IPS-18a (cell line): Measurements from ENCODE around the gene SLC9A1.

ENCODE experiments used
- H3K27ac ChIP-seq: one replicate; pipeline ENCODE4 v1.5.1; 2013; ENCODE audit warnings: low read length
- H3K27me3 ChIP-seq: one replicate; pipeline ENCODE4 v1.6.1; 2013; ENCODE audit warnings: mild to moderate bottlenecking, low read length; ENCODE audit not compliant: control insufficient read depth, insufficient read depth
- H3K36me3 ChIP-seq: one replicate; pipeline ENCODE4 v1.6.1; 2013; ENCODE audit warnings: low read depth, low read length; ENCODE audit not compliant: control insufficient read depth
- H3K4me1 ChIP-seq: one replicate; pipeline ENCODE4 v1.6.1; 2013; ENCODE audit warnings: low read depth, low read length; ENCODE audit not compliant: control insufficient read depth
- H3K4me3 ChIP-seq: one replicate; pipeline ENCODE4 v1.5.1; 2013; ENCODE audit warnings: low read length
- H3K9ac ChIP-seq: one replicate; pipeline ENCODE4 v1.6.1; 2013; ENCODE audit warnings: mild to moderate bottlenecking, low read length, moderate library complexity
- H3K9me3 ChIP-seq: one replicate; pipeline ENCODE4 v1.6.1; 2013; ENCODE audit warnings: low read depth, low read length; ENCODE audit not compliant: control insufficient read depth

The SLC9A1 gene

DNA sequence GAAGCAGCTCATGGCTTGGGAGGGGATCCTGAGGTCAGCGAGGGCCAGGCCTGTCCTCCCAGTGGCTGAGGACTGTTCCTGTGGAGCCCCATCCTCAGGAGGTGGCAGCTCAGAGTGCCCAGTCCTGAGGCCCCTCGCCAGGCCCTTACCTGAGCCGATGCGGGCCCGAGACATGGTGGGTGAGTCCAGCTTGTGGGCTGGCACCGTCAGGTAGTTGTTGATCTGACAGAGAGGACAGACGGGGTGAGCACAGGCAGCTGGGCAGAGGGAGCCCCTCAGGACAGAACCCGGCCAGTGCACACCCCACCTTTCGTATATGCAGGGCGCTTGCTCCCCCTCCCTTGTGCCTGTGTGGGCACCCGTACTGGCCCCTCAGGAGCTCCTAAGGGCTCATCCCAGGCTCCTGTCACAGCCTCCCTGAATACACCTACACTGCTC, 53.9 kb downstream of the SLC9A1 start:
- peaks cover 12% of the 10 kb centered on the region for H3K4me1 ChIP-seq
- H3K9ac ChIP-seq: no peak overlapping the region
- no peaks in the 10 kb centered on the region for H3K27me3 ChIP-seq
- H3K27ac ChIP-seq: no peak overlapping the region
- H3K36me3 ChIP-seq: no peaks in the 10 kb centered on the region
- H3K4me3 ChIP-seq: no peak overlapping the region
- no peaks in the 10 kb centered on the region for H3K9me3 ChIP-seq

DNA sequence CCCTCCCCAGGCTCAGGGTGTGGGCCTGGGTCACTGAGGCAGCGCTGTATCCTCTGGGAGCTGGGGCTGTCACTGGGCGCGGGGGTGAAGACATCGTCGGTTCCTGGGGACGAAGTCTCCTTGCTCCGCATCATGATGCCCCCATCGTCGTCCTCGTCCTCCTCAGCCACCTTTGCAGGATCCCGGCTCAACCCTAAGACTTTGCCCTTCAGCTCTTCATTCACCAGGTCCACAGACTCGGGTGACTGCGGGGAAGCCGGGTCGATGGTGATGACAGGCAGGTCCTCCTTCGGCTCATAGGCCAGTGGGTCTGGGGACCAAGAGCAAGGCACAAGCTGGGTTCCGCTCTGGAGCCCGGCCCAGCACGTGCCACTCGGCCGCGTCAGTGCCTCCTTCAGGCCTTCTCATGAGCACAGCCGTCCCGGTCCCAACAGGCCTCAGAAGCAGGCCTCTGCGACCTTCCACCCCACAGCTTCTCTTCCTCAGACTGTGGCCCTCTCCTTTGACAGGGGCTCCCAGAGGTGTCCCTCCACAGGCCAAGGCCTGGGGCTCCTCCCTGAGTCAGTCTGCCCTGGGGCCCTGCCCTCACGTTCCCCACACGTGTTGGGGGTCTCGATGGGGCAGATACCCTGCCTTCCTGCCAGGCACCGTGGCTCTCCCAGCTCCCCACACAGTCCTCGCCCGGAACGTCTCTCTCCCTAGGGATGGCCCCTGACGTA, 54.4 kb downstream of the SLC9A1 start:
- no peaks in the 10 kb centered on the region for H3K36me3 ChIP-seq
- peaks cover 12% of the 10 kb centered on the region for H3K4me1 ChIP-seq
- no peak overlapping the region for H3K27ac ChIP-seq
- no peaks in the 10 kb centered on the region for H3K27me3 ChIP-seq
- no peaks in the 10 kb centered on the region for H3K9me3 ChIP-seq
- H3K4me3 ChIP-seq: no peak overlapping the region
- H3K9ac ChIP-seq: no peak overlapping the region

DNA sequence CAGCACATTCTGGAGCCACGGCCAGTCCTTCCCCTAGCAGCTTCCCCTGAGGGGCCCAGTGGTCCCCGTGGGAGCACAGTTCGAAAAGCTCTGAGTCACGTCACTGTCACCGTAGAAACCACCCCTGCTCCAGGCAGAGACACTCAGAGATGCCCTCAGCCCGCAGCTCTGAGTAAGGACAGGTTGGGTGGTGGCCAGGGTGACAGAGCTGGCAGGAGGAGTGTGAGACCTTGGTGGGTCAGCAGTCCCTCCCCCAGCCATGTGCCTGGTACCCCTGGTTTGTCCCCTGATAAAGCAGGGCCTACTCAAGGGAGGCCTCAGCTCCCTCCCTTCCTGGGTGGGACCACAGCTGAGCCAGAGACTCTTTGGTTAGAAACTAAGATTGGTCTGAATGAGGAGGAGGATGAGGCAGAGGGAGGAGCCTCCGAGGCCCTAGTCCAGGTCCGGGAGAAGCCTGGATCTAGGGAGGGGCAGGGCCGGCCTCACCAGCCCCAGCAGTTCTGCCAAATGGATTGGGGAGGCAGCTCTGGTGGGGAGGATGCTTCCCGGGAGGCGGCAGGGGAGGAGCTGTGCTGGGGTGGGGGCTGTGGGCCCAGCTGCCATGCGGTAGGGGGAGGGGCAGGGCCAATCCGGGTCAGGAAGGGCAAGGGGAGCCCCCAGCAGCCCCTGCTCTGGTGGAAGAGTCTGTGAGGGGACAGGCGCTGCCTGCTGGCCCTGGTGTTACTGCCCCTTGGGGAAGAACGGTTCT, 55.2 kb downstream of the SLC9A1 start:
- H3K4me3 ChIP-seq: no peak overlapping the region
- no peaks in the 10 kb centered on the region for H3K9me3 ChIP-seq
- no peak overlapping the region for H3K27ac ChIP-seq
- peaks cover 12% of the 10 kb centered on the region for H3K4me1 ChIP-seq
- H3K27me3 ChIP-seq: no peaks in the 10 kb centered on the region
- H3K9ac ChIP-seq: no peak overlapping the region
- no peaks in the 10 kb centered on the region for H3K36me3 ChIP-seq

DNA sequence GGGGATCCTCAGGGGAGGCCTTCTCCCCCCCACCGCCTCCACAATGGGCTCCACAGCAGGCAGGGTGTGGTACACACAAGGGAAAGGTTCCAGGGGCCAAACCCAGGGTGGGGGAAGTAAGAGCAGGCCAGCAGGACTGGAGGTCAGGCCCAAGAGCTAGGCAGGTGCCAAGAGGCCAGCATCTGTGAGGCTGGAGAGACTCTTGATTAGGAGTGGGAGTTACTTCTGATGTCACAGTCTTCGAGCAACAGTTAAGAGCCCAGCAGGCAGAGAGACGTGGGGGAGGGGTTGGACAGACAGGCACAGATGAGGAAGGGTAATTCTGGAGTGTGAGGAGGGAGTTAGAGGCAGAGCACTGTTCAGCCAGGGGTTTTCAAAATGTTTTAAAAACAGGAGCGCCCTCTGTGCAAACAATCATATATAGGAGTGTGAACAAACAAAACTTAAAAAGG, 55.8 kb downstream of the SLC9A1 start:
- no peaks in the 10 kb centered on the region for H3K27me3 ChIP-seq
- H3K27ac ChIP-seq: no peak overlapping the region
- no peak overlapping the region for H3K4me3 ChIP-seq
- H3K9me3 ChIP-seq: no peaks in the 10 kb centered on the region
- peaks cover 12% of the 10 kb centered on the region for H3K4me1 ChIP-seq
- H3K9ac ChIP-seq: no peak overlapping the region
- H3K36me3 ChIP-seq: no peaks in the 10 kb centered on the region

DNA sequence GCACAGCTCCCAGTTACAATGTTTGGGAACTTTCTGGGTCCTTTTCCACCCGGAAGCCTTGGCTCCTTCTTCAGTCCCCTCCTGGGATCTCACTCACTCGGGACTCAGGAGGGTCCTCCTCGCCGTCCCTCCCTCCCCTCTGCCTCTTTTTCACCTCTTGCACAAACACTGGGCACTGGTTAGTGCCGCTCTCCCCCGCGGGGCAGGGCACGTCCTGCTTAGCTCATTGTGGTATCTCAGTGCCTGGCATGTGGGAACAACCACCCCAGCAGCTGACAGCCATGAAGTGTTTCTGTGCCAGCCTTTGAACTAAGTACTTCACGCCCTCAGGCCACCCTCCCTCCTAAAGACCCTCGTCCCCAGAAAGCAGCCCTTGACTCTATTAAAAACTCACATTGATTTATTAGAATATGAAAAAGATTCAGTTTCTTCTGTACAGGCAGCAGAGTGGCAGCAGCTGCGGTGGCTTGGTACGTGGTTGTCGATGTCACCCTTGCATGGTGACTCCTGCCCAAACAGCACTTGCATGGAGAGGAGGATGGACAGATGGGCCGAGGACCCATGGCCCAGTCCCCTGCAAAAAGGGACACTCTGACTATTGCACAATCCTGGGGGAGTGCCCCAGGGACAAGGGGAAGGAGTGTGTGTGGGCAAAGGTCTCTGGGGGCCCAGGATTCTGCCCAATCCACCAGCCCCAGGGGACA, 56.3 kb downstream of the SLC9A1 start:
- no peaks in the 10 kb centered on the region for H3K27me3 ChIP-seq
- peaks cover 12% of the 10 kb centered on the region for H3K4me1 ChIP-seq
- H3K36me3 ChIP-seq: no peaks in the 10 kb centered on the region
- no peaks in the 10 kb centered on the region for H3K9me3 ChIP-seq
- H3K4me3 ChIP-seq: no peak overlapping the region
- no peak overlapping the region for H3K27ac ChIP-seq
- no peak overlapping the region for H3K9ac ChIP-seq

DNA sequence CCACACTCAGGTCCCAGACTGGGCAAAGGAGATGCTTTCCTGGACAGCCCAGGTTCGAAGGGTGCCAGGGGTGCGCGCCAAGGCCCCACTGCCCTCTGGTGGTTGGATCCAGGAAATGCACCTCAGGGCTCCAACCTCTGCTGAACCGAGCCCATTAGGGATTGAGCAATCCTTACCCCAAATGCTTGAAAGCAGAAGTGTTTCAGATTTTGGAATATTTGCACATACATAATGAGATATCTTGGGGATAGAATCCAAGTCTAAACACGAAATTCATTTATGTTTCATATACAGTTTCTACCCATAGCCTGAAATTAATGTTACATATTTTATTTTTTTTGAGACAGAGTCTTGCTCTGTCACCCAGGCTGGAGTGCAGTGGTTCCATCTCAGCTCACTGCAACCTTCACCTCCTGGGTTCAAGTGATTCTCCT, 57.4 kb downstream of the SLC9A1 start:
- Histone ChIP-seq H3K36me3 (no peaks in the 10 kb centered on the region), H3K4me3 (no peak overlapping the region), H3K9me3 (no peaks in the 10 kb centered on the region), H3K4me1 (peaks cover 12% of the 10 kb centered on the region), H3K27ac (no peak overlapping the region), H3K27me3 (no peaks in the 10 kb centered on the region), H3K9ac (no peak overlapping the region)

DNA sequence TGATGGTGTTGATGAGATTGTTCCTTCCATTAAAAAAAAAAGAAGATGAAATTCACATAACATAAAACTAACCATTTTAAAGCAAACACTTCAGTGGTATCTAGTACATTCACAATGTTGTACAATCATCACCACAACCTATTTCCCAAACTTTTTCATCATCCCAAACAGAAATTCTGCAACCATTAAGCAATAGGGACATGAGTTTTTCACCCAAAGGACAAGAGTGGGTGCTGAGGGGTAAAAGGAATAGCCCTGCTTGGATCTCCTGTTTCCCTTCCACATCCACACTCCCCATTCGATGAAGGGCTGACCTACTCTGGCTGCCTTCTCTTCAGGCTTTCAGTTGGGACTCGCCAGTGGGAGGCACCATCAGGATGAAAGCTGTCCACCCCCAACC, 59.3 kb downstream of the SLC9A1 start:
- no peaks in the 10 kb centered on the region for H3K36me3 ChIP-seq
- no peaks in the 10 kb centered on the region for H3K27me3 ChIP-seq
- H3K27ac ChIP-seq: no peak overlapping the region
- H3K4me1 ChIP-seq: peaks cover 12% of the 10 kb centered on the region
- H3K9ac ChIP-seq: no peak overlapping the region
- H3K9me3 ChIP-seq: no peaks in the 10 kb centered on the region
- no peak overlapping the region for H3K4me3 ChIP-seq

DNA sequence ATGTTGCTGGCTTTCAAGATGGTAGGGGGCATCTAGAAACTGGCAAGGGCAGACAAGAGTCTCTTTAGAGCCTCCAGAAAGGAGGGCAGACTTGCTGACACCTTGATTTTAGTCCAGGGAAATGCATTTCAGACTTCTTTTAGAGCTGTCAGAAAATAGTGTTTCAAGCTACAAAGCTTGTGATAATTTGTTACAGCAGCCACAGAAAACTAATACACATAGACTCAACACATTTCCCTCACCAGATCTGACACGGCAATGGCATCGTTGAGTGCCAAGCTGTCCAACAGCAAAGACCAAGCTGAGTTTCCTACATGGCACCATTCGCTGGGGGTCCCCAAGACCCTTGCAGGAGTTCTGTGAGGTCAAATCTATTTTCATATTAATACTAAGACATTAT, 62.0 kb downstream of the SLC9A1 start:
- Histone ChIP-seq H3K27ac (no peak overlapping the region), H3K9ac (no peak overlapping the region), H3K36me3 (no peaks in the 10 kb centered on the region), H3K4me3 (no peak overlapping the region), H3K27me3 (no peaks in the 10 kb centered on the region), H3K4me1 (no peaks in the 10 kb centered on the region), H3K9me3 (no peaks in the 10 kb centered on the region)

DNA sequence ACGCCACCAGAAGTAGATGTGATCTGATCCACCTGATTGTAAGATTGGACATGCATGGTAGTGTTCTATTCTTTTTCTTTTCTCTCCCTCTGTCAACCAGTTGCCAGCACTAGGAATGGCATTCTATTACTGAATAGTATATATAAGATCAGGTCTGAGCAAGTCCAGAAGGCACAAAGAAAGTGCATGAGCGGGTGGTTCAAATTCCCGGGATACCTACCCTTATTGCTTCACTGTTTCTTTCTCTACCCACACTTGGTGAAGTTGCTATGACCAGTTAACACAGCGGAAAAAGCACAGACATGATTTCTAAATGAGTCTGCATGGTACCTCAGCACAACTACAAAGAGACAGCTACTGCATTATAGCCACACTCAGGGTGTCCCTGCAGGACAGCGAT, 64.0 kb downstream of the SLC9A1 start:
- Histone ChIP-seq H3K27ac (no peak overlapping the region), H3K36me3 (no peaks in the 10 kb centered on the region), H3K9me3 (no peaks in the 10 kb centered on the region), H3K9ac (no peak overlapping the region), H3K4me1 (no peaks in the 10 kb centered on the region), H3K27me3 (no peaks in the 10 kb centered on the region), H3K4me3 (no peak overlapping the region)

DNA sequence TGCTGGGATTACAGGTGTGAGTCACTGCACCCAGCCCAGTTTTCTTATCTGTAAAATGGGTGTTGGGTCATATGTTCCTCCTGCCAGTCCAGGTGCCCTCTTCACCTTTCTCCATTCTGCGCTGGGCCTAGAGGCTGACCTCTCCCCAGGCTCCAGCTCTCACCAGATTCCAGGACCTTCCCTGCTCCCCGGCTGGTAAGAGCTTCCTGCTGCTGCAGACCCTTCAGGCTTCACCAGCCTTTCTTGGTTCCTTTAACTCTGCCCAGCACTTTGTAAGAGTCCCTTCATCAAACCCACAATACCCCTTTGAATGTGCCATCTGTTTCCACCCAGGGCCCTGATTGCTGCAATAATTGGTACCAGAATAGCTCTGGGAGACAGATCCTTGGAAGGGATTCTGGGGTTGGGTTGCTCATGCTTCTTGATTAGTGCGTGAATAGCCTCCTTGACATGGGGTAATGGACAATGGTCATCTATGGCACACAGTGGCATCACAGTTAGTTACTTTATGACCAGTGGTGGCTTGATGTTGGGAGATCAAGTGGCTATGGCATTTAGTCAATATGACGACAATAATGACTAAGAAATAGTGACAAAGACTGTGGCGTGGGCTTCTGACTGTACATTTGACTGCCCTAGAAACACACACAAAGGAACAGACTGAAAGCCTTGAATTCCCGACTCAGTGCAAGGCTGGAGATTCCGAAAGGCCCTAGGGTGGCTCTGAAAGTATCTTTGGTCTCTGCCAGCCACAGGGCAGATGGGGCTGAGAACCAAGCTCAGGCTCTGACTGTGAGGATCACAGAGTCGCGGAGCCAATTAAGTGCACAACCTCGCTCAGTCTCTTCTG, 67.3 kb downstream of the SLC9A1 start:
- Histone ChIP-seq H3K4me1 (no peaks in the 10 kb centered on the region), H3K9ac (no peak overlapping the region), H3K27ac (no peak overlapping the region), H3K4me3 (no peak overlapping the region), H3K27me3 (no peaks in the 10 kb centered on the region), H3K9me3 (no peaks in the 10 kb centered on the region), H3K36me3 (no peaks in the 10 kb centered on the region)

DNA sequence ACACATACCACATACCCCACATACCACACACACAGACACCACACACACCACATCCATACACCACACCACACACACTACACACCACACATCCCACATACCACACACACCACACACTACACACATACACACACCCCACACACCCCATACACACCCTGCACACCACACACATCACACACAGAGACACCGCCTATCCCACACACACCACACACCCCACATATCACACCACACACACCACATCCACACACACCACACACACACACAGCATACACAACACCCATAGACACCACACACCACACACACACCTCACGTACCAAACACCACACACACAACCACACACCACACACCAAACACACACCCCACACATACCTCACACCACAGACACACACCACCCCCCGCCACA, 68.3 kb downstream of the SLC9A1 start:
- no peaks in the 10 kb centered on the region for H3K9me3 ChIP-seq
- no peaks in the 10 kb centered on the region for H3K4me1 ChIP-seq
- H3K4me3 ChIP-seq: no peak overlapping the region
- H3K9ac ChIP-seq: no peak overlapping the region
- no peak overlapping the region for H3K27ac ChIP-seq
- H3K27me3 ChIP-seq: no peaks in the 10 kb centered on the region
- H3K36me3 ChIP-seq: no peaks in the 10 kb centered on the region
